H1 (cell line): ENCODE measurements around the gene SLC43A3. TPM values are rescaled to one million over a fixed set of nuclear protein-coding genes. Genes with fewer than 3 reads are reported as not detected.

Source experiments
- CTCF ChIA-PET: fragments of 300-600 bp; sonication (Branson Sonifier 250); formaldehyde crosslinking; loops from one replicate; lab custom pipeline; 2021; ENCODE audit not compliant: partially characterized antibody; lab: Charles Lee
- POLR2A ChIA-PET: fragments of 300-600 bp; sonication (Branson Sonifier 250); formaldehyde crosslinking; loops from one replicate; lab custom pipeline; 2021; ENCODE audit warnings: inconsistent platforms; ENCODE audit not compliant: partially characterized antibody; lab: Charles Lee
- DNase-seq, 2 experiments: peaks; one replicate each; pipeline versions ENCODE4 v3.0.0 to v3.0.0-alpha.2; 2010 to 2022; ENCODE audit warnings: low spot score in 2 of 2, low read depth in 1 of 2, mixed read lengths in 1 of 2
- FAIRE-seq: peaks from 2 replicates; lab custom pipeline; 2011; peaks lifted over from hg19 to GRCh38; lab: Jason Lieb, UNC
- H2AFZ ChIP-seq: 2 replicates; pipeline ENCODE4 v1.8.1; 2012; ENCODE audit warnings: low read length, inconsistent platforms
- H2AK5ac ChIP-seq: 2 replicates; pipeline ENCODE4 v1.6.1; 2013; ENCODE audit warnings: low read depth, low read length
- H2BK120ac ChIP-seq: replicated peaks from 2 replicates; pipeline ENCODE3; 2013; ENCODE audit warnings: low read depth, low read length, inconsistent platforms
- H2BK12ac ChIP-seq: 2 replicates; pipeline ENCODE4 v1.6.1; 2013; ENCODE audit warnings: low read depth, low read length
- H2BK15ac ChIP-seq: 2 replicates; pipeline ENCODE4 v1.6.1; 2013; ENCODE audit warnings: low read length
- H2BK20ac ChIP-seq: 2 replicates; pipeline ENCODE4 v1.6.1; 2013; ENCODE audit warnings: low read length
- H2BK5ac ChIP-seq: 2 replicates; pipeline ENCODE4 v1.6.1; 2013; ENCODE audit warnings: low read depth, low read length
- H3K14ac ChIP-seq: 2 replicates; pipeline ENCODE4 v1.6.1; 2013; ENCODE audit warnings: inconsistent platforms; ENCODE audit not compliant: insufficient read length
- H3K18ac ChIP-seq: 2 replicates; pipeline ENCODE4 v1.6.1; 2013; ENCODE audit warnings: low read length; ENCODE audit errors: extremely low read depth
- H3K23ac ChIP-seq: 2 replicates; pipeline ENCODE4 v1.6.1; 2013; ENCODE audit warnings: inconsistent platforms; ENCODE audit not compliant: insufficient read length
- H3K23me2 ChIP-seq: 2 replicates; pipeline ENCODE4 v1.6.1; 2013; ENCODE audit warnings: low read depth, low read length
- H3K27ac ChIP-seq: 2 replicates; pipeline ENCODE4 v1.6.1; 2011; ENCODE audit warnings: low read depth, low read length, inconsistent platforms
- H3K27me3 ChIP-seq, 4 experiments: replicated peaks in 1 of 4; 1 replicate in 1 of 4; 2 replicates in 3 of 4; pipeline versions ENCODE4 v1.6.1 to v1.8.1; 2011 to 2013; ENCODE audit warnings: low read length in 3 of 4, mild to moderate bottlenecking in 3 of 4, inconsistent platforms in 2 of 4, mixed read lengths in 2 of 4, moderate library complexity in 1 of 4; ENCODE audit not compliant: control insufficient read depth in 3 of 4, insufficient read depth in 3 of 4; ENCODE audit errors: extremely low read depth in 1 of 4
- H3K36me3 ChIP-seq, 4 experiments: 2 replicates each; pipeline versions ENCODE4 v1.6.1 to v1.8.1; 2011 to 2013; ENCODE audit warnings: mild to moderate bottlenecking in 4 of 4, low read length in 3 of 4, moderate library complexity in 2 of 4, control low read depth in 1 of 4, inconsistent platforms in 1 of 4; ENCODE audit not compliant: insufficient read depth in 4 of 4, control insufficient read depth in 2 of 4
- H3K4ac ChIP-seq: replicated peaks from 2 replicates; pipeline ENCODE3; 2013; ENCODE audit warnings: low read length, low read depth, mixed read lengths, inconsistent platforms; ENCODE audit not compliant: insufficient read length
- H3K4me1 ChIP-seq, 4 experiments: replicated peaks in 1 of 4; 1 replicate in 1 of 4; 2 replicates in 3 of 4; pipeline versions ENCODE4 v1.6.1 to v1.8.1; 2011 to 2013; ENCODE audit warnings: low read length in 3 of 4, inconsistent platforms in 2 of 4, mixed read lengths in 1 of 4; ENCODE audit not compliant: insufficient read depth in 4 of 4, control insufficient read depth in 3 of 4
- H3K4me2 ChIP-seq, 2 experiments: 2 replicates each; pipeline versions ENCODE4 v1.6.1 to v1.8.1; 2011 to 2013; ENCODE audit warnings: low read depth in 2 of 2, low read length in 2 of 2, control low read depth in 1 of 2, inconsistent platforms in 1 of 2, mild to moderate bottlenecking in 1 of 2; ENCODE audit not compliant: insufficient read depth in 1 of 2
- H3K4me3 ChIP-seq, 4 experiments: fragments of 200-600, 300-600 bp in 1 of 4; sonication (generic), shearing (Covaris generic), sonication (Bioruptor Twin) in 1 of 4; 2 replicates each; pipeline versions ENCODE4 v1.5.1 to v1.8.1; 2011 to 2016; ENCODE audit warnings: low read length in 4 of 4, low read depth in 3 of 4, control low read depth in 2 of 4, inconsistent platforms in 2 of 4, mild to moderate bottlenecking in 2 of 4, mixed read lengths in 1 of 4, moderate library complexity in 1 of 4; ENCODE audit not compliant: insufficient read depth in 2 of 4; ENCODE audit errors: extremely low read depth in 1 of 4
- H3K56ac ChIP-seq: replicated peaks from 2 replicates; pipeline ENCODE3; 2013; ENCODE audit warnings: low read depth, mild to moderate bottlenecking, mixed read lengths, low read length, inconsistent platforms; ENCODE audit not compliant: insufficient read length
- H3K79me1 ChIP-seq: 2 replicates; pipeline ENCODE4 v1.6.1; 2013; ENCODE audit warnings: low read depth, low read length, control low read depth
- H3K79me2 ChIP-seq, 2 experiments: 2 replicates each; pipeline versions ENCODE4 v1.6.1 to v1.8.1; 2012 to 2013; ENCODE audit warnings: low read length in 2 of 2, mild to moderate bottlenecking in 2 of 2, inconsistent platforms in 1 of 2; ENCODE audit not compliant: insufficient read depth in 2 of 2, control insufficient read depth in 1 of 2
- H3K9ac ChIP-seq, 4 experiments: replicated peaks in 1 of 4; 1 replicate in 1 of 4; 2 replicates in 3 of 4; pipeline versions ENCODE4 v1.6.1 to v1.8.1; 2011 to 2013; ENCODE audit warnings: low read depth in 3 of 4, low read length in 3 of 4, control low read depth in 2 of 4, mild to moderate bottlenecking in 2 of 4, moderate library complexity in 2 of 4, inconsistent platforms in 1 of 4; ENCODE audit errors: extremely low read depth in 1 of 4
- H3K9me3 ChIP-seq, 2 experiments: 2 replicates each; pipeline versions ENCODE4 v1.6.1 to v1.8.1; 2012 to 2013; ENCODE audit warnings: mild to moderate bottlenecking in 2 of 2, moderate library complexity in 2 of 2, control low read depth in 1 of 2, inconsistent platforms in 1 of 2, low read depth in 1 of 2, low read length in 1 of 2, mixed read lengths in 1 of 2; ENCODE audit not compliant: insufficient read depth in 2 of 2
- H4K20me1 ChIP-seq, 2 experiments: replicated peaks in 1 of 2; 2 replicates each; pipeline versions ENCODE3 to v1.8.1; 2011 to 2013; ENCODE audit warnings: inconsistent platforms in 2 of 2, low read length in 2 of 2, mild to moderate bottlenecking in 1 of 2; ENCODE audit not compliant: insufficient read depth in 2 of 2, control insufficient read depth in 1 of 2
- H4K5ac ChIP-seq: 2 replicates; pipeline ENCODE4 v1.6.1; 2013; ENCODE audit warnings: low read length, low read depth, mixed read lengths, inconsistent platforms; ENCODE audit not compliant: insufficient read length
- H4K8ac ChIP-seq: 2 replicates; pipeline ENCODE4 v1.8.0; 2013; ENCODE audit warnings: mild to moderate bottlenecking, moderate library complexity, low read length, inconsistent platforms; ENCODE audit not compliant: insufficient read depth; ENCODE audit errors: extremely low read depth
- H4K91ac ChIP-seq: replicated peaks from 2 replicates; pipeline ENCODE3; 2013; ENCODE audit warnings: low read length, mixed read lengths, inconsistent platforms; ENCODE audit not compliant: insufficient read length
- BACH1 ChIP-seq: IDR thresholded peaks from 2 replicates; pipeline ENCODE4 v1.6.1; 2012; ENCODE audit warnings: low read length, improper control_type of control experiment
- EZH2 ChIP-seq: fragments of 200-600 bp; sonication (generic); IDR thresholded peaks from 2 replicates; pipeline ENCODE4 v1.7.1; 2012; ENCODE audit warnings: low read depth, mild to moderate bottlenecking, moderate library complexity, low read length, inconsistent platforms; ENCODE audit not compliant: severe bottlenecking
- JUND ChIP-seq: IDR thresholded peaks from 2 replicates; pipeline ENCODE4 v1.6.1; 2011; ENCODE audit warnings: mild to moderate bottlenecking, improper control_type of control experiment, low read length
- KDM5A ChIP-seq: fragments of 200-600 bp; IDR thresholded peaks from 2 replicates; pipeline ENCODE4 v1.7.1; 2012; ENCODE audit warnings: mild to moderate bottlenecking, low read length, inconsistent platforms, mixed read lengths
- RFX5 ChIP-seq: IDR thresholded peaks from 2 replicates; pipeline ENCODE4 v1.6.1; 2011; ENCODE audit warnings: low read depth, low read length, improper control_type of control experiment, borderline replicate concordance
- WGBS, 2 experiments: shearing (Covaris generic) in 1 of 2; methylation state at CpG; one replicate each; pipeline versions ENCODE4 v1.1.6 to v1.1.7; 2013 to 2015; ENCODE audit warnings: low lambda C conversion rate in 2 of 2, mixed read lengths in 2 of 2, inconsistent platforms in 1 of 2, low coverage in 1 of 2, missing lambda C conversion rate in 1 of 2; ENCODE audit not compliant: insufficient replicate concordance in 2 of 2, insufficient coverage in 1 of 2, insufficient read length in 1 of 2; ENCODE audit errors: extremely low coverage in 1 of 2, missing lambda C conversion rate in 1 of 2; 5-methylcytosine and 5-hydroxymethylcytosine counted together
- polyA plus RNA-seq, 7 experiments: library from polyadenylated mRNA; depleted of rRNA in 3 of 7; stranded (reverse) in 5 of 7; unstranded in 2 of 7; fragments of >200 nt in 5 of 7; fragments of 200-250 nt in 2 of 7; gene quantifications; 1 replicate in 5 of 7; 2 replicates in 1 of 7; 4 replicates in 1 of 7; pipeline versions ENCODE4 v1.2.1 to v1.2.3, GENCODE V29; 2011 to 2013; ENCODE audit warnings: missing spikeins in 2 of 7, mixed read lengths in 2 of 7
- total RNA-seq: library from RNA; stranded (reverse); fragmentation: NEBNext Ultra II Directional; extraction: Animal tissue kit (Norgen Biotek cat#: 25700); gene quantifications from 2 replicates; pipeline ENCODE4 v1.2.1, GENCODE V29; 2021

SLC43A3 gene
- total and polyA plus RNA-seq, 2 of the 8 experiments (the other 6 are each of a cell fraction or from before 2014, with no cell fraction given), result 31.8 to 67.8 TPM

DNA sequence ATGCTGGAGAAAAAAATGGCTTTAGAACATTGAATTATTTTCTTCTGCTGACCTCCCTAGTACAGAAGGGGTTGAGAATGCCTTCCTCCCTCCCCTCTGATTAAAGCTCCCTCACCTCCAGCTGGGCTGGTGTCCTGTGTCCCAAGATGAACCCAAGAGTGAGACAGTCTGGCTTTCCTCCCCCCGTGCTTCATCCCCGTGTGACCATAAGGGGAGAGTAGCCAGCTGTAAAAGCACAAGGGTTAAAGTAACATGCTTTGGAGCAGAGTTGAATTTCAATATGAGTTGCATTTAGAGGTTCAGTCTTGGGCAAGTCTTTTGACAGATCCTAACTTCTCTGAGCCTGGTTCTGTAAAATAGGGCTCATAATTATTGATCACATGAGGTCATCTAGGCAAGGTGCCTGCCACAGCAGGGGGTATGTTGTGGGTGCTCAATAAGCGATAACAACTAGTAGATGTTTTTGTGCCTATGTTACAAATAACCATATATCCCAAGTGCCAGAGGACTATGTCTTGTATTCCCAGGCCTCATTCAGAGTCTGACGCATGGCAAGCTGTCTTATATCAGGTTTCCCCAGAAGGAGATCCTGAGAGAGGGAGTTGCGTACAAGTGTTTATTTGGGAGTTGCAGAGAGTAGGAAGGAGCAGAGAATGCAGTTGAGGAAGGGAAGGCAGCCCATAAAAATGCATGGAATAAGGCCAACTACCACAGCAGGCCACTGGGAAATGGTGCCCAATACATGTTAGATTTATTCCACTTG, 40.6 kb downstream of the SLC43A3 start:
- Histone ChIP-seq H3K4ac (no peak overlapping the region), H2BK20ac (no peak overlapping the region), H3K18ac (no peak overlapping the region), H2AFZ (no peak overlapping the region), H4K5ac (no peak overlapping the region), H2BK12ac (no peak overlapping the region), H3K27ac (no peak overlapping the region), H3K9me3 (no peaks in the 10 kb centered on the region), H4K91ac (no peak overlapping the region), H3K4me1 (no peaks in the 10 kb centered on the region), H3K4me2 (no peak overlapping the region), H3K36me3 (no peaks in the 10 kb centered on the region), H3K23ac (no peak overlapping the region), H2BK5ac (no peak overlapping the region), H2BK120ac (no peak overlapping the region), H3K79me1 (no peaks in the 10 kb centered on the region), H4K20me1 (no peaks in the 10 kb centered on the region), H3K27me3 (no peaks in the 10 kb centered on the region), H3K79me2 (no peaks in the 10 kb centered on the region), H3K4me3 (no peak overlapping the region), H3K9ac (no peak overlapping the region), H4K8ac (no peak overlapping the region), H2AK5ac (no peak overlapping the region), H3K14ac (no peak overlapping the region), H3K23me2 (no peaks in the 10 kb centered on the region), H3K56ac (no peak overlapping the region), H2BK15ac (no peak overlapping the region)
- DNase-seq (no peak), FAIRE-seq (no peak)
- ChIA-PET CTCF (interaction anchor here (1.3 kb wide), 1 partner anchor 181 kb away, joined by 3 read pairs; the partner anchor contains the start of gene UBE2L6), POLR2A (no interaction called here)
- WGBS, 2 experiments, result 80% methylated on average over 5 of the region's 5 CpGs; no CpG with 5 or more reads in 1 of the 2 experiments
- TF ChIP-seq KDM5A, result no peak
- no peak for TF ChIP-seq BACH1
- no peak for TF ChIP-seq RFX5
- TF ChIP-seq JUND, result no peak
- TF ChIP-seq EZH2, result no peak
